ENCODE data around the gene OBI1.
"Not testable (repeated sequence)": the region's sequence is repeated elsewhere in the genome, so short reads cannot be mapped to it uniquely, and the experiment has no call there.

Gene OBI1

DNA sequence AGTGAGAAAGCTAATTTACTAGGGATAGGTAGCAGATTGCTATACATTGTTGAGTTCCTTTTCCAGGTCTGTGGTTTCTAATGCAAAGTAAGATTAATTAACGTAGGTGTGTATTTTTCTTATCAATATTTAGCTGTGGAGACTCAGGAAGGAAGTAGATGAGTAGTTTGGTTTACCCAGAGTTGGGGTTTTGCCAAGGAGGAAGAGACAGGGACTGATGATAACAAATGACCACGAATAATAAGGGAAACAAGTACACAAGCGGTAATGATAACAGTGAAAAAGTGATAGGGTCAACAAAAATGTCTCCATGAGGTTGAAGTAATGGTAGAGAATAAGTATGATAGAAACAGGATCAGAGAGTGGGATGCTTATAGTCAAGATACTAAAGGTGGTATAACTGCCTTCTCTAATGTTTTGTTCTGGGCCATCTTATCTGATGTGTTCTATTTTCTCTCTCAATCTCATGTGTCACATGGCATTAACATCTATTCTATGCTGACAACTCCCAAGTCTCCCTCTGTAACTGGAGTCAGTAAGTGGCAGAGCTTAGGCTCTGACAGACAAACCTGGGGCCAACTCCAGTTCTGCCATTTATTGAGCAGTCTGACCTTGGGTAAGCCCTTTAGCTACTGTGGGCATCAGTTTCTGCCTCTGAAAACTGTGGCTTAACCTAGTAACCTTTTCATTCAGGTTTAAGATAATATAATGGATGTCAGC lies 8.8 kb downstream of the OBI1 start:
- DNase-seq (ENCODE audit: low read depth, low spot score): no peak

GRCh38 chr13:78647109-78647678 lies 11.8 kb downstream of the OBI1 start:
- DNase-seq (ENCODE audit: low read depth, low spot score): not testable (repeated sequence)

GRCh38 chr13:78638216-78638615 lies 20.7 kb downstream of the OBI1 start:
- no peak for DNase-seq (ENCODE audit: low read depth, low spot score)

GRCh38 chr13:78636495-78636894 lies 22.5 kb downstream of the OBI1 start:
- DNase-seq (ENCODE audit: low read depth, low spot score): no peak

DNA sequence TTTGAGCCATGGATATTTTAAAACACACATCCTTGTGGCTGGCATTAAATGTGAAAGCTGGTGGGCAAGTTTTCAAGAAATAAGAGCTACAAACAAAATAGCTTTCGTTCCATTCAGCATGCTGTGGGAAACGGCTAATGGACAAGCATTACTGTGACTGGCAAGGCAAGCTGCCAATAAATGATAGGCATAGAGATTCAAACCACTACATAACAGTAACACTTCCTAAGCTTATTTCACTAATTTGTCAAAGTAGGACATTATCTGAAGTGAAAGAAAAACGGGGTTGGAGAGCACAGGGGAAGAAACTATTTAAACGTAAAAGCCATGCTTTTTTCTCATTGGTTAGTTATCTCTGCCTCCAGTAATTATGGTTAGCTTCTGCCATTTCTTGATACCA lies 26.0 kb downstream of the OBI1 start:
- no peak for DNase-seq (ENCODE audit: low read depth, low spot score)

DNA sequence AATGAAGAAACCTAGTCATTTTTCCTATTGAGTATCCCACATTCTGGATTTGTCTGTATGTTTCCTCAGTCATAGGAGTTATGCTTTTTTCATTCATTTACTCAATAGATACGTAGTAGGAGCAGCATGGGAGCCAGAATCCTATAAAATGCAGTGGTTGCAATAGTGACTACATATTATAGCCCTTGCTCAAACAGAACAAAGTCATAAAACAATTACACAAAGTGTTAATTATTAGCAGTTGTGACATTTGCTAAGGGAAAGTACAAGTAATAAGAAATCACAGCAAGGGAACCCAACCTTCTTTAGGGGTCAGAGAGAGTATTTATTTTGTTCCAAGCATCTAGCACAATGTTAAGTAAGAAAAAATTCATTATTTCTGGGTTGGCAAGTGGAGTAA lies 27.9 kb downstream of the OBI1 start:
- DNase-seq (ENCODE audit: low read depth, low spot score): no peak

DNA sequence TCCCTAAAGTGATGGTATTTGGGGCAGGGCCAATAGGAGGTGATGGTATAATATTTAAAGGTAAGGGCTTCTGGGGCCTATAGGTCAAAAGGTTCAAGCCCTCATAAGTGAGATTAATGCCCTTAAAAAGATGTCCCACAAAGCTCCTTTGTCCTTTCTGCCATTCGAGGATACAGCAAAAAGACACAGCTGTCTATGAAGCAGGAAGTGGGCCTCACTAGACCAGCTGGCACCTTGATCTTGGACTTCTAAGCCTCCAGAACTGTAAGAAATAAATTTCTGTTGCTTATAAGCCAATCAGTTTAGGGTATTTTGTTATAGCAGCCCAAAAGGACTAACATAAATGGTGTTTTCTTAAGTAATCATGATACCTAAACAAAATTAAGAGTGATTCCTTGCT lies 28.4 kb downstream of the OBI1 start:
- DNase-seq (ENCODE audit: low read depth, low spot score): no peak

DNA sequence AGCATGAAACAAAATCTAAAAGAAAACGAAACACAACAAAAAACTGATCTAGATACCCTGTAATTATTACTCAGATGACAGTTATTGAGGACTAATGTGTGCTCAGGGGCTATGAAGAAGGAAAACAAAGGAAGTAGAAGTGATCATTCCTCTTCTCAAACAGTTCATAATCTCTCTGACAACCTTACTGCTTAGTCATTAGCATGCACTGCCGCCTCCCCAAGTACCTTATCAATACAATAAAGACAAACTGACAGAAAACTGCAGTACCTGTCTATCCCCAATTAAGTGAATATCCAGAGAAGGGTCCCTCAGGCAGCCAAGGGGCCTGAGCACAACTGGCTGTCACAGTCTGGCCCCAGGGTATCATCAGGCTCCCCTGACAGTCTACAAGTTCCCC lies 33.6 kb downstream of the OBI1 start:
- no peak for DNase-seq (ENCODE audit: low read depth, low spot score)

DNA sequence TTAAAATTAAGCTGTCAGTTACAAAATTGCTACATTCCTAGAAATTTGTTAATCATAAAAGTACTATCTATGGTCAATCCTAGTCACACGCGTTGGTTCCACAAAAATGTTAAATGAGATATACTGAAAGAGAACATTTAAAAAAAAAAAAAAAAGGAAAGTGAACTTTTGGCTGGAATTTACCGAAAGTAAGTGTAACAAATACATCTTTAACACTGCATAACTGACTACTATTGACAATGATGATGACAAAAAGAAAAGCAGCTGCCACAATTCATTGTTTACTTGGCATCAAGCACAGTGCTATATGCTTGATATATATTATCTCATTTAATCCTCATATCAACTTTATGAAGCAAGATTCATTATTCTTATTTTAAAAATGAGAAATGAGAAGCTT lies 35.8 kb downstream of the OBI1 start:
- no peak for DNase-seq (ENCODE audit: low read depth, low spot score)

DNA sequence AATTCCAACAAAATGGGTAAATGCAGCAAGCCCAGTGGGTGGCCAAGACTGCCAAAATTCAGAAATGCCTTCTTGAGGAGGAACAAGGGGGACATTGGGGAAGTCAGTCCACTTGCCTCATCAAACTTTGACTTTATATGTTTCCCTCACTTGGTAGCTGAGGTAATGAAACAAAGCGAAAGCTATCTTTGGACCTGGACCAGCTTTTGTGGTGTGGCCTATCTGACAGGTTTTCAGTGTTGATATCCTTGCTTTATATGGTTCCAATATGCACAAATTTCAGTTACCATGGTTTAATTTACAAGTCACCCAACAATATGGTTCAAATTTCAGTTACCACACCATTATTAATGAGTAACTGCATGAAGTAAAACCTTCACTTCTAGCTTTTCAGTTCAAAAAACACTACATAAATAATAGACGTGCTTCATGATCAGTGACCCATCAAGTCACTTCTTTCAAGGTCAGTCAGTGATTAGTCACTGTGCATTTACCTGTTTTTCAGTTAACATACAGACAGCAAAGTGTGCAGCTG lies 38.0 kb downstream of the OBI1 start:
- no peak for DNase-seq (ENCODE audit: low read depth, low spot score)

GRCh38 chr13:78618411-78618810 lies 40.5 kb downstream of the OBI1 start:
- DNase-seq (ENCODE audit: low read depth, low spot score): no peak

DNA sequence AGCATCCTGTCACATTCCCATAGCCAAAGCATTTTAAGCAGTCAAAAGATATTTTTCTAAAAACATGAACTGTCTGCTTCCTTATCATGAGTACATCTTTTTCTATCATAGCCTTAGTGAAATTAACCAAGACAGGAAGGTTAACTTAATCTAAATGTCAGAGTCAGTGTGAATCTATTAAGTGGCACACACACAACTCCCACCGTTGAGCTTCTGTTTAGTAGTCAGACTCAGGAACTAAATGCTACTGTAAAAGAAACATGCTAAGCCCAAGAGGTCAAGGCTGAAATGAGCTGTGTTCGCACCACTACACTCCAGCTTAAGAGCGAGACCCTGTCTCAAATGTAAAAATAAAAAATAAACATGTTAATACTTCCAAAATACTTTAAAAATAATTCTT lies 47.9 kb downstream of the OBI1 start:
- no peak for DNase-seq (ENCODE audit: low read depth, low spot score)

DNA sequence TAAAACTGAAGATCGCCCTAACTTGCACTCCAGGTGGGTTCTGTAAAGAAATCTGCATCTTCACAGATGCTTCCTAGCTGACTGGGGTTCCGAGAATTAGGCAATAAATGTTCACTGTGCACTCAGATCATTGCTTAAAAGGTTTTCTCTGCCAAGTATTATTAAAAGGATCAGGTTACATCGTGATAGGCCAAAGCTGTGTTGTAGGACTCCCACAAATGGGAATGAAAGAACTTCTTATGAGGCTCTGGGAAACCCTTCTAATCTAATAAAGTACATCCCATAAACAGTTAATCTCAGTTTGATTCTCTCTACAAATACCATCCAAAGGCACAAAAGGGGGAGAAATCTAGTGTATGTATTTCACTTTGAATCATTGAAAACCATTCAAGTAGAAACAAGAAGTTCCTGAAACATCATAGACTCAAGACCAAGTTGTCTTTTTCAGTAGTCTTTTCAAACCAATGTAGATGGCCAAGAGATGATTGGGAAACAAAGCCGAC lies 48.5 kb downstream of the OBI1 start:
- DNase-seq (ENCODE audit: low read depth, low spot score): no peak

- no peak for DNase-seq (ENCODE audit: low read depth, low spot score)
Measured at GRCh38 chr13:78609464-78610205, 49.3 kb downstream of the OBI1 start.

- no peak for DNase-seq (ENCODE audit: low read depth, low spot score)
Measured at GRCh38 chr13:78608688-78609463, 50.1 kb downstream of the OBI1 start.

GRCh38 chr13:78608252-78608687 lies 50.7 kb downstream of the OBI1 start:
- DNase-seq (ENCODE audit: low read depth, low spot score): no peak

DNA sequence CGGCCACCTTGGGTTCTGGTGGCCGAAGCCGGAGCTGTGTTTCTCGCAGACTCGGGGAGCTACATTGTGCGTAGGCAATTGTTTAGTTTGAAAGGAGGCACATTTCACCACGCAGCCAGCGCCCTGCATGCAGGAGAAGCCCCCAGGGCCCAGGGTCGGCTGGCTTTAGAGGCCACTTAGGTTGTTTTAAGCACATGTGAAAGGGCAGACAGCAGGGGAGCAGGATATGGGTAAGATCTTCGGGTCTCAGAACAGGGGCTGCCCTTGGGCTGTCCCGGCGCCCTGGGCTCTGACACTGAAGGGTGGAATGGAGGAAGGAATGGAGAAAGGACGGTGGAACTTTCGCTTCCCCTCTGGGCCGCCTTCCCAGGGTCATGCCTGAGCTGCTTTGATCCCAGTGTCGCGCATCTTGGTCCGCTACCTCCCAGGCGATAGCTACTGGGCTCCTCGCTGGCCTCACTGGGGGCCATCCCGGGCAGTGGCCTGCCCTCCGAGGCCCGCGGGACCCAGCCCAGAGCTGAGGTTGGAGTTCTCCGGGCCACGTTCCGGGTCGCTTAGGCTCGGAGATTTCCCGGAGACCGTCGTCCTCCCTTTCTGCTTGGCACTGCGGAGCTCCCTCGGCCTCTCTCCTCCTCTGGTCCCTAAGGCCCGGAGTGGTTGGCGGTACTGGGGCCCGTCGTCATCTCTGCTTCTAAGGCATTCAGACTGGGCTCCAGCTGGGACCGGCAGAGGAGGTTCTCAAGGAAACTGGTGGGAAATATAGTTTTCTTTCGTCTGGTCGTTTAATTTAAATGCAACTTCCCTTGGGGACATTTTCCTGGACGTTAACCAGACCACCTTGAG lies 51.3 kb downstream of the OBI1 start:
- no peak for DNase-seq (ENCODE audit: low read depth, low spot score)

DNA sequence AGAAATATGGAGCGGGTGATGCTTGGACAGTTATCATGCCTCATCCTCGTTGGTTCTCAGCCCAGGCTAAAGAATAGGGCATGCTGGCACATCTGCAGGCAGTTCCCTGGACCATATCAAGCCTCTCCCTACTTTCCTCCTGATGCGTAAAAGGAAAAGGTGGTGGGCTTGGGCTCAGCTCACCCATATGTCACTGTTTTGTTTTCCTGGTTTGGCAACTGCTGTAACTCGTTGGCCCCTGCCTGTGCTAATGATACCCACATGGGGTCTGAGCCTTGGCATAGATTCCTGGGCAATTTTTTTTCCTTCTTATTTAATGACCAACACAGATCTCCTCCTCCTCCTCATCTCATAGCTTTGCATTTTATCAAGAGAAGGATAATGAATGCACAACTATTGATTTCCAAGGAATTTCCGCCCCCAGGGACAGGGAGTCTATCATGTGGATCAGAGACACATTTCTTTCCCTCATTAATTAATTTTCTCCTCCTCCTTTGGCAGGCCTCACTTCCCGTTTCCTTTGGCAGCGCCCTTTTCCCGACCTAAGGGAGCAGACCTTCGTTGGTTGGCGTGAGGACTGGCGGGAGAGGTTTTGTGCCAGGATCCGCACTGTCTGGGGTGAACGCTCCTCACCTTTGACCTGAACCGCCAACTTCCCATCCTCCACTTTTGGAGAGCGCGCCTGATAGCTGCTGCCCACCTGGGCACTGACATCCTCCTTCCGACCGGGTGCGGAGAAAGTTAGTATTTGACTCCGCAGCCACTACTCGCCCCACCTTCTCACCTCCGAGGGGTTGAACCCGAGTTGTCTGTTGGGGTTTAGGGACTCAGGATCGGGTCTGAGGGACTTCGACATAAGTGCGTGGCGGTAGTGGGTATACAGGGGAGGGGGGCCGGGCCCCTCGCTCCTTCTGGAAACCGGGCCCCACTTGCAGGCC lies 52.2 kb downstream of the OBI1 start:
- DNase-seq (ENCODE audit: low read depth, low spot score): no peak

- DNase-seq (ENCODE audit: low read depth, low spot score): no peak
Measured at GRCh38 chr13:78604782-78605611, 54.0 kb downstream of the OBI1 start.

Data from brain pericyte (primary cell).